PC-9 (cell line): Measurements from ENCODE around the gene DLAT. TPM values are rescaled to one million over a fixed set of nuclear protein-coding genes. Genes with fewer than 3 reads are reported as not detected.

Source experiments
- BruUV-seq: library from RNA; stranded (reverse); fragments of 400-500 nt; replicated peaks from 2 replicates; lab custom pipeline; 2021; lab: Mats Ljungman, UMichigan
- CTCF ChIA-PET: fragments of 300-600 bp; sonication (Branson Sonifier 250); formaldehyde crosslinking; loops from one replicate; lab custom pipeline; 2022; ENCODE audit warnings: antibody characterized with exemption; lab: Charles Lee
- POLR2A ChIA-PET: fragments of 300-600 bp; sonication (Branson Sonifier 250); formaldehyde crosslinking; loops from one replicate; lab custom pipeline; 2022; ENCODE audit warnings: antibody characterized with exemption; ENCODE audit not compliant: unreplicated experiment; lab: Charles Lee
- DNase-seq, 2 experiments: peaks; one replicate each; pipeline versions ENCODE4 v3.0.0 to v3.0.0-alpha.2; 2015 to 2022; ENCODE audit warnings: mixed read lengths in 1 of 2
- H2AFZ ChIP-seq: fragments of 200-600 bp; sonication (generic); 2 replicates; pipeline ENCODE4 v1.8.1; 2017; ENCODE audit warnings: antibody characterized with exemption
- H3F3A ChIP-seq: fragments of 200-600 bp; sonication (generic); 2 replicates; pipeline ENCODE4 v1.8.1; 2017; ENCODE audit warnings: antibody characterized with exemption, mild to moderate bottlenecking, low read depth; ENCODE audit not compliant: insufficient read depth
- H3K27ac ChIP-seq: fragments of 200-600 bp; sonication (generic); 2 replicates; pipeline ENCODE4 v1.6.1; 2016; ENCODE audit warnings: mixed run types
- H3K27me3 ChIP-seq: fragments of 200-600 bp; sonication (generic); 2 replicates; pipeline ENCODE4 v1.6.1; 2016; ENCODE audit warnings: low read depth, mixed run types; ENCODE audit not compliant: insufficient read depth
- H3K36me3 ChIP-seq: fragments of 200-600 bp; sonication (generic); 2 replicates; pipeline ENCODE4 v1.6.1; 2016; ENCODE audit warnings: low read depth, mixed run types
- H3K4me1 ChIP-seq: fragments of 200-600 bp; sonication (generic); replicated peaks from 2 replicates; pipeline ENCODE4 v1.6.1; 2016; ENCODE audit warnings: mixed run types; ENCODE audit not compliant: insufficient read depth
- H3K4me2 ChIP-seq: fragments of 200-600 bp; sonication (generic); 2 replicates; pipeline ENCODE4 v1.6.1; 2017; ENCODE audit warnings: mixed run types
- H3K4me3 ChIP-seq: fragments of 200-600 bp; sonication (generic); 2 replicates; pipeline ENCODE4 v1.6.1; 2016; ENCODE audit warnings: mixed run types
- H3K79me2 ChIP-seq: fragments of 200-600 bp; sonication (generic); 2 replicates; pipeline ENCODE4 v1.6.1; 2017; ENCODE audit warnings: low read depth, mixed run types
- H3K9me2 ChIP-seq: fragments of 200-600 bp; sonication (generic); 2 replicates; pipeline ENCODE4 v1.8.1; 2017; ENCODE audit warnings: mild to moderate bottlenecking; ENCODE audit not compliant: insufficient read depth
- H3K9me3 ChIP-seq: fragments of 200-600 bp; sonication (generic); 2 replicates; pipeline ENCODE4 v1.8.1; 2016; ENCODE audit warnings: low read depth; ENCODE audit not compliant: insufficient read depth
- H4K20me1 ChIP-seq: fragments of 200-600 bp; sonication (generic); 2 replicates; pipeline ENCODE4 v1.8.1; 2017; ENCODE audit not compliant: insufficient read depth
- CTCF ChIP-seq: fragments of 200-600 bp; sonication (generic); conservative IDR thresholded peaks from 2 replicates; pipeline ENCODE4 v1.6.1; 2017; ENCODE audit warnings: mixed run types, antibody characterized with exemption, mild to moderate bottlenecking, moderate library complexity
- EZH2 ChIP-seq: fragments of 200-600 bp; sonication (generic); IDR thresholded peaks from 2 replicates; pipeline ENCODE4 v1.8.0; 2017; ENCODE audit warnings: antibody characterized with exemption, low read depth
- intact Hi-C: fragments of 100-400 bp; cut with micrococcal nuclease; formaldehyde crosslinking; loops from one replicate; pipeline ENCODE4 v1.10.0; 2022; ENCODE audit not compliant: unreplicated experiment
- total RNA-seq: library from RNA; stranded (reverse); gene quantifications from 2 replicates; pipeline ENCODE4 v1.2.3, GENCODE V29; 2021

The DLAT gene
- total RNA-seq, 1 experiment from 2014 or later, result 44.9 TPM

DNA sequence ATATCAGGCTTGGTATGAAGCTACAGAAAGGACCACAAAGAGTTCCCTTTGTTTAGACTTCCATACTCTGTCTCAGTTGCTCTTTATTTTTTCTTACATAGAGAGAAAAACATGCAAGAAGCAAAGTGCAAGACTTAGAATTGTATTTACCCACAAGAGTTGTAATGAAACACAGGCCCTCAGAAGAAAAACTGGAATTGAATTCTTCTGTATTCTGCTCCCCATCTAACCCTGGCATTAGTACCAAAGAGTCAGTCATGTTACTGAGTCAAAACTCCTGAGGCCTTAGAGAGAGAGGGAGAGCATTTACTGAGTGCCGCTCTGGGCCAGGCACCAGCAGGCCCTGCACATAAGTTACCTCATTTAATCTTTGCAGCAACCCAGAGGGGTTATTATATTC is 43.9 kb upstream of the DLAT start:
- DNase-seq, result no peak
- BruUV-seq, result no TSS peak
- H3K4me1 ChIP-seq, result 0 out of 2 replicates have a peak, but pooled peaks cover 4% of the 10 kb centered on the region
- H3K9me2 ChIP-seq, result no peaks in the 10 kb centered on the region
- no peak overlapping the region for H2AFZ ChIP-seq
- H3K4me2 ChIP-seq, result no peak overlapping the region
- H3K9me3 ChIP-seq, result no peaks in the 10 kb centered on the region
- H3K27me3 ChIP-seq, result 0 out of 2 replicates have a peak, but pooled peaks cover 12% of the 10 kb centered on the region
- ChIA-PET POLR2A (interaction anchor here (0.6 to 0.9 kb wide), 2 partner anchors 54 to 134 kb away, joined by 7 to 14 read pairs; no protein-coding TSS in a partner anchor), CTCF (interaction anchor here (1.1 to 1.5 kb wide), 7 partner anchors 16 to 135 kb away, joined by 3 to 14 read pairs (median 6); partner anchors contain the start of gene ALG9)
- no peak for TF ChIP-seq EZH2
- no peak for TF ChIP-seq CTCF
- intact Hi-C loops, result no loop called here
- H3F3A ChIP-seq, result no peaks in the 10 kb centered on the region; the same call in 1 of the 2 replicates
- no peaks in the 10 kb centered on the region for H4K20me1 ChIP-seq
- no peak overlapping the region for H3K4me3 ChIP-seq
- no peaks in the 10 kb centered on the region for H3K79me2 ChIP-seq
- no peak overlapping the region for H3K27ac ChIP-seq
- H3K36me3 ChIP-seq, result no peaks in the 10 kb centered on the region

GRCh38 chr11:111982019-111982464 is 43.2 kb upstream of the DLAT start:
- Histone ChIP-seq H3K4me1 (0 out of 2 replicates have a peak, but pooled peaks cover 4% of the 10 kb centered on the region), H3K9me3 (no peaks in the 10 kb centered on the region), H4K20me1 (no peaks in the 10 kb centered on the region), H3F3A (no peaks in the 10 kb centered on the region; the same call in 1 of the 2 replicates), H3K36me3 (no peaks in the 10 kb centered on the region), H3K27me3 (0 out of 2 replicates have a peak, but pooled peaks cover 12% of the 10 kb centered on the region), H3K4me3 (no peak overlapping the region), H2AFZ (no peak overlapping the region), H3K79me2 (no peaks in the 10 kb centered on the region), H3K9me2 (no peaks in the 10 kb centered on the region), H3K27ac (no peak overlapping the region), H3K4me2 (no peak overlapping the region)
- intact Hi-C loops, result loop anchor here (1.0 to 2.0 kb wide), 2 partner anchors 55 to 103 kb away; partner anchors contain the start of genes CFAP68 and FDXACB1
- no TSS peak for BruUV-seq
- TF ChIP-seq CTCF, result peak; percentile 86
- no peak for TF ChIP-seq EZH2
- ChIA-PET CTCF (interaction anchor here (0.6 to 1.5 kb wide), 8 partner anchors 15 to 166 kb away, joined by 3 to 14 read pairs (median 6); partner anchors contain the start of gene ALG9), POLR2A (interaction anchor here (0.6 to 0.9 kb wide), 2 partner anchors 55 to 135 kb away, joined by 7 to 14 read pairs; no protein-coding TSS in a partner anchor)
- DNase-seq, result peak; percentile 53 to 58

GRCh38 chr11:111982541-111983186 is 42.5 kb upstream of the DLAT start:
- H3K36me3 ChIP-seq, result no peaks in the 10 kb centered on the region
- H3K9me2 ChIP-seq, result no peaks in the 10 kb centered on the region
- no peaks in the 10 kb centered on the region for H3K9me3 ChIP-seq
- no peak for DNase-seq
- H3K27me3 ChIP-seq, result 0 out of 2 replicates have a peak, but pooled peaks cover 10% of the 10 kb centered on the region
- ChIA-PET POLR2A (interaction anchor here (0.6 kb wide), 1 partner anchor 51 kb away, joined by 3 read pairs; no protein-coding TSS in a partner anchor), CTCF (interaction anchor here (0.6 to 1.5 kb wide), 7 partner anchors 14 to 167 kb away, joined by 3 to 14 read pairs (median 6); partner anchors contain the start of gene ALG9)
- 0 out of 2 replicates have a peak, but pooled peaks cover 4% of the 10 kb centered on the region for H3K4me1 ChIP-seq
- no peaks in the 10 kb centered on the region for H4K20me1 ChIP-seq
- intact Hi-C loops, result loop anchor here (1.0 to 2.0 kb wide), 2 partner anchors 56 to 103 kb away; partner anchors contain the start of genes CFAP68 and FDXACB1
- TF ChIP-seq CTCF (no peak), EZH2 (no peak)
- no peak overlapping the region for H3K4me3 ChIP-seq
- no peak overlapping the region for H3K27ac ChIP-seq
- H2AFZ ChIP-seq, result no peak overlapping the region
- no peaks in the 10 kb centered on the region; the same call in 1 of the 2 replicates for H3F3A ChIP-seq
- no TSS peak for BruUV-seq
- H3K4me2 ChIP-seq, result no peak overlapping the region
- no peaks in the 10 kb centered on the region for H3K79me2 ChIP-seq
